ENCODE data around the gene XCL1. TPM values are rescaled to one million over a fixed set of nuclear protein-coding genes. Genes with fewer than 3 reads are reported as not detected.
A peak's percentile ranks its signal among the peaks of the same experiment; 100 is the strongest.

XCL1 gene
- total RNA-seq, 1 experiment from 2014 or later, result 0.26 TPM

DNA sequence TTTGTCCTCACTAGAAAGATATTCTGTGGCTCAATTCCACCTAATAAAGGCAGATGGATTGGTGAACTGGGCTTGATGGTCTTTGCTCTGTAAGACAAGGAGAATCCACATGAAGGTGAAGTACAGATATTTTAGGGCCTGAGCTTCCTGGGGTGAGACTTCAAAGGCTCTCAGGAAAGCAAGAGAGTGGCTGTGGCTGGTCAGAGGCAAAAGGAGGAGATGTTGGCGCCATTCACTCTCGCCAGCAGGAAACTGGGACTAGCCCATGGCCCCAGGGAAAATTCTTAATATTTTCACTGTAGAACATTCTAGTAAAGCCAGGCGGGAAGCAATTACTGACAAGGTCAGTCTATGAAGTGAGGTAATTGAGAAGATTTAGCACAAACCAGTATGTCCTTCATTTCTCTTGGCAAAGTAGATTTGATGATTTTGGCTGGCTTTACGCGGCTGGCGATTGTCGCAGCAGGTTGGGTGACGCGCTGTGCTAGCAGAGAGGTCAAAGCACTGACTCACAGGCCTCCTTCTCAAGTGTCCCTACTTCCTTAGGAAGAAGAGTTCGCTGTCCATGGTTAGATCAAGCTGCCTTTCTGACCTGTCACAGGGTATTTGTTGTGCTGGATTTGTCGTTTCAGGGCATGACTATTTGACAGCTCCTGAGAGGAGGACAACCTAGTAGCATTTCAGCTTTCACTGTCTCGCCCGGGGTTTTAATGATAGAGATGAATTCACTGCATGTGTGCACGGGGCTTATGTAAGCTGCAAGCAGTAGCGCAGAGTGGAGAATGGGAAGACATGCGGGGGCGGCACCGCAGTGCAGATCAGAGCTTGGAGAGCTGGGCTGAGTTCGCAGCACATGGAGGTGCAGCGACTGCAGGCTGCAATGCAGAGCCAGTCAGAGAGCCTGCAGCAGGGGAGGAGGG, 32.7 kb downstream of the XCL1 start:
- H2BK12ac ChIP-seq (ENCODE audit: insufficient read length, low read depth, low read length), result no peak overlapping the region
- no peak overlapping the region for H3K4me3 Mint-ChIP-seq
- no peaks in the 10 kb centered on the region for H3K79me2 ChIP-seq (ENCODE audit: insufficient read depth, low read length)
- H3K36me3 Mint-ChIP-seq (ENCODE audit: insufficient read depth in 1 of 3, low read depth in 3 of 3), result no peaks in the 10 kb centered on the region
- H2BK15ac ChIP-seq (ENCODE audit: low read depth, low read length), result no peak overlapping the region
- no peak overlapping the region; a peak in 1 of 7 replicates for H3K27ac Mint-ChIP-seq
- no peak overlapping the region for H3K56ac ChIP-seq (ENCODE audit: insufficient read length, low read depth, low read length)
- TF ChIP-seq, protein P1, sequence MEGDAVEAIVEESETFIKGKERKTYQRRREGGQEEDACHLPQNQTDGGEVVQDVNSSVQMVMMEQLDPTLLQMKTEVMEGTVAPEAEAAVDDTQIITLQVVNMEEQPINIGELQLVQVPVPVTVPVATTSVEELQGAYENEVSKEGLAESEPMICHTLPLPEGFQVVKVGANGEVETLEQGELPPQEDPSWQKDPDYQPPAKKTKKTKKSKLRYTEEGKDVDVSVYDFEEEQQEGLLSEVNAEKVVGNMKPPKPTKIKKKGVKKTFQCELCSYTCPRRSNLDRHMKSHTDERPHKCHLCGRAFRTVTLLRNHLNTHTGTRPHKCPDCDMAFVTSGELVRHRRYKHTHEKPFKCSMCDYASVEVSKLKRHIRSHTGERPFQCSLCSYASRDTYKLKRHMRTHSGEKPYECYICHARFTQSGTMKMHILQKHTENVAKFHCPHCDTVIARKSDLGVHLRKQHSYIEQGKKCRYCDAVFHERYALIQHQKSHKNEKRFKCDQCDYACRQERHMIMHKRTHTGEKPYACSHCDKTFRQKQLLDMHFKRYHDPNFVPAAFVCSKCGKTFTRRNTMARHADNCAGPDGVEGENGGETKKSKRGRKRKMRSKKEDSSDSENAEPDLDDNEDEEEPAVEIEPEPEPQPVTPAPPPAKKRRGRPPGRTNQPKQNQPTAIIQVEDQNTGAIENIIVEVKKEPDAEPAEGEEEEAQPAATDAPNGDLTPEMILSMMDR (conservative IDR thresholded peaks at IDR 0.05), result no peak
- H2BK120ac ChIP-seq (ENCODE audit: low read depth, low read length, poor library complexity, severe bottlenecking), result no peak overlapping the region
- H3K9me3 ChIP-seq (ENCODE audit: control insufficient read depth, low read depth, low read length), result no peaks in the 10 kb centered on the region
- H3K23ac ChIP-seq (ENCODE audit: insufficient read length, low read depth, low read length), result no peak overlapping the region
- H2AFZ ChIP-seq (ENCODE audit: low read length), result no peak overlapping the region
- no peaks in the 10 kb centered on the region for H4K20me1 ChIP-seq (ENCODE audit: control insufficient read depth, insufficient read depth, insufficient read length)
- no peak overlapping the region for H3K27ac ChIP-seq (ENCODE audit: insufficient read length, low read depth, low read length)
- H2BK5ac ChIP-seq (ENCODE audit: insufficient read length, low read length), result no peak overlapping the region
- no peak overlapping the region for H4K5ac ChIP-seq (ENCODE audit: insufficient read length, low read depth, low read length)
- H3K9ac ChIP-seq (ENCODE audit: extremely low read depth, insufficient read length, low read length), result no peak overlapping the region
- H3K4me2 ChIP-seq (ENCODE audit: insufficient read depth, insufficient read length, low read length), result no peak overlapping the region
- peaks cover 6 to 11% of the 10 kb centered on the region in 2 experiments for H3K4me1 Mint-ChIP-seq
- H2AK5ac ChIP-seq (ENCODE audit: insufficient read length, low read length), result no peak overlapping the region
- H3K4me1 ChIP-seq (ENCODE audit: insufficient read depth, low read length), result 0 out of 2 replicates have a peak, but pooled peaks cover 2% of the 10 kb centered on the region
- H2BK20ac ChIP-seq (ENCODE audit: low read depth, low read length, poor library complexity, severe bottlenecking), result no peak overlapping the region
- H3K4ac ChIP-seq (ENCODE audit: low read depth, low read length), result no peak overlapping the region
- no peaks in the 10 kb centered on the region for H3K27me3 ChIP-seq (ENCODE audit: insufficient read depth, low read length)
- H4K8ac ChIP-seq (replicated peaks; ENCODE audit: insufficient read length, low read depth, low read length), result no peak overlapping the region
- no peak overlapping the region for H3K14ac ChIP-seq (ENCODE audit: insufficient read depth, low read length)
- no peak overlapping the region for H4K91ac ChIP-seq (ENCODE audit: insufficient read length, low read depth, low read length)
- H3K23me2 ChIP-seq (ENCODE audit: insufficient read length, low read depth, low read length, poor library complexity, severe bottlenecking), result no peaks in the 10 kb centered on the region
- H3K79me1 ChIP-seq (ENCODE audit: insufficient read depth, low read depth, low read length, poor library complexity, severe bottlenecking), result no peaks in the 10 kb centered on the region
- DNase-seq, result peak; percentile 60
- H3K18ac ChIP-seq (ENCODE audit: insufficient read length, low read depth, low read length), result no peak overlapping the region
- H3K27me3 Mint-ChIP-seq (ENCODE audit: low read depth), result no peaks in the 10 kb centered on the region
- no peaks in the 10 kb centered on the region for H3K9me3 Mint-ChIP-seq
- H3T11ph ChIP-seq (ENCODE audit: low read length), result no peak overlapping the region
- no CpG with 5 or more reads among the region's 20 CpGs for WGBS (ENCODE audit: extremely low coverage, insufficient read length, low lambda C conversion rate)
